Endothelial cell (in vitro differentiated cells): ENCODE measurements around the gene CFAP61. TPM values are rescaled to one million over a fixed set of nuclear protein-coding genes. Genes with fewer than 3 reads are reported as not detected.
A peak's percentile ranks its signal among the peaks of the same experiment; 100 is the strongest.

Experiments
- DNase-seq: peaks from one replicate; pipeline ENCODE4 v3.0.0; 2021; ENCODE audit warnings: low spot score
- H3K27ac Mint-ChIP-seq: one replicate; pipeline ENCODE4 v1.8.0; 2021; ENCODE audit warnings: mixed read lengths, inconsistent platforms; ENCODE audit not compliant: unreplicated experiment
- H3K27me3 Mint-ChIP-seq: one replicate; pipeline ENCODE4 v1.8.0; 2021; ENCODE audit warnings: mild to moderate bottlenecking, moderate library complexity, mixed read lengths, inconsistent platforms; ENCODE audit not compliant: unreplicated experiment
- H3K36me3 Mint-ChIP-seq: one replicate; pipeline ENCODE4 v1.8.0; 2021; ENCODE audit warnings: mild to moderate bottlenecking, low read depth, mixed read lengths, inconsistent platforms; ENCODE audit not compliant: unreplicated experiment
- H3K4me1 Mint-ChIP-seq: one replicate; pipeline ENCODE4 v1.8.0; 2021; ENCODE audit warnings: mild to moderate bottlenecking, mixed read lengths, inconsistent platforms; ENCODE audit not compliant: unreplicated experiment
- H3K4me3 Mint-ChIP-seq: one replicate; pipeline ENCODE4 v1.8.0; 2021; ENCODE audit warnings: mild to moderate bottlenecking, mixed read lengths, inconsistent platforms; ENCODE audit not compliant: unreplicated experiment
- H3K9me3 Mint-ChIP-seq: one replicate; pipeline ENCODE4 v1.8.0; 2021; ENCODE audit warnings: mixed read lengths, inconsistent platforms; ENCODE audit not compliant: unreplicated experiment
- CTCF ChIP-seq: fragments of 200-600 bp; sonication (generic); IDR thresholded peaks from one replicate; pipeline ENCODE4 v1.5.0; 2021; ENCODE audit warnings: antibody characterized with exemption; ENCODE audit not compliant: unreplicated experiment
- total RNA-seq: library from RNA; stranded (reverse); fragmentation: NEBNext Ultra II Directional; extraction: Animal tissue kit (Norgen Biotek cat#: 25700); gene quantifications from one replicate; pipeline ENCODE4 v1.2.1, GENCODE V29; 2021; ENCODE audit not compliant: unreplicated experiment

Gene CFAP61
- total RNA-seq, 1 donor from 2014 or later: not detected

GRCh38 chr20:20395903-20396568 is 343.7 kb downstream of the CFAP61 start:
- no peak for DNase-seq
- TF ChIP-seq CTCF: no peak
- Mint-ChIP-seq H3K4me3 (no peak overlapping the region), H3K9me3 (no peaks in the 10 kb centered on the region), H3K36me3 (peaks cover 6% of the 10 kb centered on the region), H3K27ac (no peak overlapping the region), H3K27me3 (peaks cover 13% of the 10 kb centered on the region), H3K4me1 (peaks cover 6% of the 10 kb centered on the region)

- DNase-seq: no peak
- no peak overlapping the region for H3K27ac Mint-ChIP-seq
- peaks cover 6% of the 10 kb centered on the region for H3K36me3 Mint-ChIP-seq
- peaks cover 13% of the 10 kb centered on the region for H3K27me3 Mint-ChIP-seq
- no peak for TF ChIP-seq CTCF
- H3K4me1 Mint-ChIP-seq: peaks cover 6% of the 10 kb centered on the region
- no peaks in the 10 kb centered on the region for H3K9me3 Mint-ChIP-seq
- no peak overlapping the region for H3K4me3 Mint-ChIP-seq
Measured at GRCh38 chr20:20396794-20397193, 344.5 kb downstream of the CFAP61 start.

- no peak for TF ChIP-seq CTCF
Measured at GRCh38 chr20:20398123-20398522, 345.8 kb downstream of the CFAP61 start.

GRCh38 chr20:20399531-20400500 is 347.5 kb downstream of the CFAP61 start:
- TF ChIP-seq CTCF: no peak
- H3K36me3 Mint-ChIP-seq: no peaks in the 10 kb centered on the region
- H3K27me3 Mint-ChIP-seq: peaks cover 13% of the 10 kb centered on the region
- H3K9me3 Mint-ChIP-seq: no peaks in the 10 kb centered on the region
- peak overlapping the region; percentile 17 for H3K4me3 Mint-ChIP-seq
- no peak for DNase-seq
- no peak overlapping the region for H3K27ac Mint-ChIP-seq
- peaks cover 8% of the 10 kb centered on the region for H3K4me1 Mint-ChIP-seq

More at GRCh38 chr20:20398123-20398522, 345.8 kb downstream of the CFAP61 start:
- Mint-ChIP-seq H3K9me3 (no peaks in the 10 kb centered on the region), H3K36me3 (peaks cover 6% of the 10 kb centered on the region), H3K27me3 (peaks cover 13% of the 10 kb centered on the region), H3K4me1 (peaks cover 3% of the 10 kb centered on the region), H3K4me3 (no peak overlapping the region), H3K27ac (no peak overlapping the region)
- DNase-seq: no peak

- TF ChIP-seq CTCF: no peak
- no peak for DNase-seq
- no peak overlapping the region for H3K4me3 Mint-ChIP-seq
- no peaks in the 10 kb centered on the region for H3K36me3 Mint-ChIP-seq
- no peak overlapping the region for H3K27ac Mint-ChIP-seq
- peaks cover 8% of the 10 kb centered on the region for H3K27me3 Mint-ChIP-seq
- H3K4me1 Mint-ChIP-seq: peaks cover 4% of the 10 kb centered on the region
- no peaks in the 10 kb centered on the region for H3K9me3 Mint-ChIP-seq
Measured at GRCh38 chr20:20401991-20402390, 349.7 kb downstream of the CFAP61 start.
